AG09309 (cell line): ENCODE data around the gene CHRNA4.

Experiments used
- DNase-seq: peaks from one replicate; pipeline ENCODE4 v3.0.0-alpha.2; 2010; ENCODE audit warnings: low read depth
- H3K4me3 ChIP-seq: 2 replicates; pipeline ENCODE4 v1.5.1; 2011; ENCODE audit warnings: mild to moderate bottlenecking, low read depth, low read length, moderate library complexity; ENCODE audit not compliant: control insufficient read depth
- TF ChIP-seq, protein P1 (sequence below): IDR thresholded peaks from 2 replicates; pipeline ENCODE4 v1.5.1; 2011; ENCODE audit warnings: mild to moderate bottlenecking, low read depth, low read length, inconsistent platforms; ENCODE audit not compliant: insufficient read depth, control insufficient read depth; ENCODE audit errors: missing control alignments

CHRNA4 gene

DNA sequence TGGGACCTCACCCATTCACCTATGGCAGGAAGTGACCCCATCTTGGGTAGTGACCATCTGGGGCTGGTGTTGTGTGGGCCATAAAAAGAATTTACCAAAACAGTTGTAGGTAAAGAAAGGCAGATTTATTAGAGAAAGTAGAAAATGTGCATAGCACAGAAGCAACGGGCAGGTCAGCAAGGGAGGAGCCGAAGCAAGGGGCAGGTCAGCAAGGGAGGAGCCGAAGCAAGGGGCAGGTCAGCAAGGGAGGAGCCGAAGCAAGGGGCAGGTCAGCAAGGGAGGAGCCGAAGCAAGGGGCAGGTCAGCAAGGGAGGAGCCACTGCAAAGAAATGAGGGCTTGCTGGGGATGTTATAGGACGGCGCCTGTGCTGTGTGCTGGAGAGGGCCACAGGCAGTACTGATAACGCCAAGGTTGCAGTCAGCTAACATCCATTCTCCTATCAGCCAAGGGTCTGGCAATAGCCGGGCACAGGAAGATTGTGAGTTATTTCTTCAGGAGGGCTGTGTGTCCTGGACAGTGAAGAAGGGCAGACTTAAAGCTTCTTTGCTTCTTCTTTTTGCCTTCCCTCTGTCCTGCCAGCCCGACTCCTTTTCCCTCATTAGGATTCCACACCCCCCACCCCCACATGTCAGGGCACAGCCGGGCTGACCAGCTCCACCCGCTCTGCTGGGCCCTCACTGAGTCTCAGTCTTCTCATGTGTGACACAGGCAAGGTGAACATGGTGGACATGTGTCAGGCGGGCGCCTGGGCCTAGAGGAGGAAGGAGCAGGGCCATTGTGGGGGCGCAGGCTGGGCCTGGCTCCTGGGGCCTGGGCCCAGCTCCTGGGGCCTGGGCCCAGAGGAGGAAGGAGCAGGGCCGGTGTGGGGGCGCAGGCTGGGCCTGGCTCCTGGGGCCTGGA, 31.6 kb upstream of the CHRNA4 start:
- DNase-seq, result no peak
- H3K4me3 ChIP-seq, result no peak overlapping the region
- TF ChIP-seq, protein P1, sequence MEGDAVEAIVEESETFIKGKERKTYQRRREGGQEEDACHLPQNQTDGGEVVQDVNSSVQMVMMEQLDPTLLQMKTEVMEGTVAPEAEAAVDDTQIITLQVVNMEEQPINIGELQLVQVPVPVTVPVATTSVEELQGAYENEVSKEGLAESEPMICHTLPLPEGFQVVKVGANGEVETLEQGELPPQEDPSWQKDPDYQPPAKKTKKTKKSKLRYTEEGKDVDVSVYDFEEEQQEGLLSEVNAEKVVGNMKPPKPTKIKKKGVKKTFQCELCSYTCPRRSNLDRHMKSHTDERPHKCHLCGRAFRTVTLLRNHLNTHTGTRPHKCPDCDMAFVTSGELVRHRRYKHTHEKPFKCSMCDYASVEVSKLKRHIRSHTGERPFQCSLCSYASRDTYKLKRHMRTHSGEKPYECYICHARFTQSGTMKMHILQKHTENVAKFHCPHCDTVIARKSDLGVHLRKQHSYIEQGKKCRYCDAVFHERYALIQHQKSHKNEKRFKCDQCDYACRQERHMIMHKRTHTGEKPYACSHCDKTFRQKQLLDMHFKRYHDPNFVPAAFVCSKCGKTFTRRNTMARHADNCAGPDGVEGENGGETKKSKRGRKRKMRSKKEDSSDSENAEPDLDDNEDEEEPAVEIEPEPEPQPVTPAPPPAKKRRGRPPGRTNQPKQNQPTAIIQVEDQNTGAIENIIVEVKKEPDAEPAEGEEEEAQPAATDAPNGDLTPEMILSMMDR, result no peak

DNA sequence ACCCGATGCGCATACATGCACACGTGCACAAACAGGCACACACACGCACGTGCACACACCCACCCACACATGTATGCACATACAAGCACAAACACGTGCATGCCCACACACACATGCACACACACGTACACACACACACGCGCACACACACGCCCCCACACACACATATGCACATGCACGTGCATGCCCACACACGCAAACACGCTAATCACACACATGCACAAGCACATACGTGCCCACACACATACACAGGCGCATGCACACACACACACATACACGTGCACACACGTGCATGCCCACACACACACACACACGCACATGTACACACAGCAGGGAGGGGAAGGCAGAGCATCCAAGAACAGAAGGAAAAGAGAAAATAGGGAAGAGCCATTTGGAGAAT, 26.8 kb upstream of the CHRNA4 start:
- TF ChIP-seq, protein P1, result no peak
- no peak overlapping the region for H3K4me3 ChIP-seq
- no peak for DNase-seq

DNA sequence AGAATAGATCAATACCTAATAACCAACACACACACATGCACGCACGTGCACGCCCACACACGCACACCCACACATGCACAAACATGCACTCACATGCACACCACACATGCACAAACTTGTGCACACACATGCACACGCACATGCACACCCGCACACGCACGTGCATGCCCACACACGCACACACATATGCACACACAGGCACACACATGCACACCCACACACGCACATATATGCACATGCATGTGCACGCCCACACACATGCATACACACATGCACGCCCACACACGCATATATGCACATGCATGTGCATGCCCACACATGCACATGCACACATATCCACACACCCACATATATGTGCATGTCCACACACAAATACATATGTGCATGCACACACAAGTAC, 26.2 kb upstream of the CHRNA4 start:
- no peak for DNase-seq
- TF ChIP-seq, protein P1, result no peak
- H3K4me3 ChIP-seq, result no peak overlapping the region

DNA sequence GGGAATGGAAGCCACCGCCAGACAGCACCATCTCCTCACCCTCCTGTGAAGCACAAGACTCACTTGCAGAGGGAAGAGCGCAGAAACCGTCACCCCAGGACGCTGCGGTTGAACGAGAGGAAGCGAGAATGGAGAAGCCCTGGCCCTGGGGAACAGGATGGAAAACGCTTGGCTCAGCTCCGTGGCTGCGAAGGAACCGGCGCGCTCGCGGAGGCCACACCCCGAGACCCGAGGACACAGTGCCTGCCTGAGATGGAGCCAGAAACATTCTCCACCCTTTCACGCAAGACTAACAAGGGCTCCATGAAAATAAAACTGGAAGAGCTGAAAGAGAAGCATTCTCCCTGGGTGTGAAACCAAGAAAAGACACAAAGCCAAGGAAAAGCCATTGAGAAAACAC, 25.3 kb upstream of the CHRNA4 start:
- TF ChIP-seq, protein P1, result no peak
- no peak for DNase-seq
- H3K4me3 ChIP-seq, result no peak overlapping the region

- no peak overlapping the region for H3K4me3 ChIP-seq
- TF ChIP-seq, protein P1, result no peak
- DNase-seq, result no peak
Observed at GRCh38 chr20:63385819-63386218, 24.7 kb upstream of the CHRNA4 start.

GRCh38 chr20:63384336-63384735, 23.2 kb upstream of the CHRNA4 start:
- no peak overlapping the region for H3K4me3 ChIP-seq
- no peak for DNase-seq
- TF ChIP-seq, protein P1, result no peak

DNA sequence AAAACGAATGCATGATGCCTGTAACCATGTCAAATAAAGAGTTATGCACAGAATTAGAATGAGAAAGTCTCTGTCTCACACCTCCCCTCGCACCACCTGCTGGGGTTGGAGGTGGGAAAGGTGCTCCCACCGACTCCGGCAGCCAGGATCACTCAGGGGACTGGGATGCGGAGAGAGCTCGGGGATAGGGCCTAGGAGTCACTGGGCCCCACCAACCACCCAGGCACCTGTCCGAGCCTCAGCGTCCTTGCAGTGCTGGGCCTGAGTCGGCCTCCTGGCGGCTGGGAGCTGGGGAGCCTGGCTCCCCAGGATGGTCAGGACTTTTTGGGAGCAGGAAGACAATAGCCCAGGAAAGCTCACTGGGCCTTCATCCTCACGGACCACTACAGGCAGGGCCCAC, 22.4 kb upstream of the CHRNA4 start:
- no peak overlapping the region for H3K4me3 ChIP-seq
- DNase-seq, result no peak
- TF ChIP-seq, protein P1, result no peak
